Brain microvascular endothelial cell (primary cell): ENCODE results near the gene PRKD3.

Experiments
- DNase-seq: peaks from one replicate; pipeline ENCODE4 v3.0.0-alpha.2; 2020
- H3K27ac ChIP-seq: fragments of 250-450 bp; sonication (Bioruptor Pico); 2 replicates; pipeline ENCODE4 v1.5.1; 2020; ENCODE audit warnings: mild to moderate bottlenecking, moderate library complexity
- H3K27me3 ChIP-seq: fragments of 250-450 bp; sonication (Bioruptor Pico); replicated peaks from 2 replicates; pipeline ENCODE4 v1.5.1; 2020; ENCODE audit warnings: mild to moderate bottlenecking
- H3K36me3 ChIP-seq: fragments of 250-450 bp; sonication (Bioruptor Pico); replicated peaks from 2 replicates; pipeline ENCODE4 v1.5.1; 2020; ENCODE audit warnings: mild to moderate bottlenecking
- H3K4me3 ChIP-seq: 2 replicates; pipeline ENCODE4 v1.5.1; 2011; ENCODE audit warnings: low read depth, mild to moderate bottlenecking, control low read depth, low read length, moderate library complexity
- in situ Hi-C: cut with HindIII; loops from 2 replicates; pipeline ENCODE4 v1.10.0; 2017; ENCODE audit warnings: low sequenced_read_pairs, low pct_ligation_motif_present
- TF ChIP-seq, protein P1 (sequence below): IDR thresholded peaks from 2 replicates; pipeline ENCODE4 v1.5.1; 2011; ENCODE audit warnings: low read depth, mild to moderate bottlenecking, moderate library complexity, low read length, control low read depth, inconsistent platforms; ENCODE audit errors: missing control alignments

Gene PRKD3

GRCh38 chr2:37338933-37339332, 14.3 kb upstream of the PRKD3 start:
- no peaks in the 10 kb centered on the region for H3K36me3 ChIP-seq
- TF ChIP-seq, protein P1, sequence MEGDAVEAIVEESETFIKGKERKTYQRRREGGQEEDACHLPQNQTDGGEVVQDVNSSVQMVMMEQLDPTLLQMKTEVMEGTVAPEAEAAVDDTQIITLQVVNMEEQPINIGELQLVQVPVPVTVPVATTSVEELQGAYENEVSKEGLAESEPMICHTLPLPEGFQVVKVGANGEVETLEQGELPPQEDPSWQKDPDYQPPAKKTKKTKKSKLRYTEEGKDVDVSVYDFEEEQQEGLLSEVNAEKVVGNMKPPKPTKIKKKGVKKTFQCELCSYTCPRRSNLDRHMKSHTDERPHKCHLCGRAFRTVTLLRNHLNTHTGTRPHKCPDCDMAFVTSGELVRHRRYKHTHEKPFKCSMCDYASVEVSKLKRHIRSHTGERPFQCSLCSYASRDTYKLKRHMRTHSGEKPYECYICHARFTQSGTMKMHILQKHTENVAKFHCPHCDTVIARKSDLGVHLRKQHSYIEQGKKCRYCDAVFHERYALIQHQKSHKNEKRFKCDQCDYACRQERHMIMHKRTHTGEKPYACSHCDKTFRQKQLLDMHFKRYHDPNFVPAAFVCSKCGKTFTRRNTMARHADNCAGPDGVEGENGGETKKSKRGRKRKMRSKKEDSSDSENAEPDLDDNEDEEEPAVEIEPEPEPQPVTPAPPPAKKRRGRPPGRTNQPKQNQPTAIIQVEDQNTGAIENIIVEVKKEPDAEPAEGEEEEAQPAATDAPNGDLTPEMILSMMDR, result no peak
- DNase-seq, result no peak
- no peaks in the 10 kb centered on the region for H3K27me3 ChIP-seq
- H3K4me3 ChIP-seq, result no peak overlapping the region
- in situ Hi-C loops, result no loop called here
- H3K27ac ChIP-seq, result no peak overlapping the region

DNA sequence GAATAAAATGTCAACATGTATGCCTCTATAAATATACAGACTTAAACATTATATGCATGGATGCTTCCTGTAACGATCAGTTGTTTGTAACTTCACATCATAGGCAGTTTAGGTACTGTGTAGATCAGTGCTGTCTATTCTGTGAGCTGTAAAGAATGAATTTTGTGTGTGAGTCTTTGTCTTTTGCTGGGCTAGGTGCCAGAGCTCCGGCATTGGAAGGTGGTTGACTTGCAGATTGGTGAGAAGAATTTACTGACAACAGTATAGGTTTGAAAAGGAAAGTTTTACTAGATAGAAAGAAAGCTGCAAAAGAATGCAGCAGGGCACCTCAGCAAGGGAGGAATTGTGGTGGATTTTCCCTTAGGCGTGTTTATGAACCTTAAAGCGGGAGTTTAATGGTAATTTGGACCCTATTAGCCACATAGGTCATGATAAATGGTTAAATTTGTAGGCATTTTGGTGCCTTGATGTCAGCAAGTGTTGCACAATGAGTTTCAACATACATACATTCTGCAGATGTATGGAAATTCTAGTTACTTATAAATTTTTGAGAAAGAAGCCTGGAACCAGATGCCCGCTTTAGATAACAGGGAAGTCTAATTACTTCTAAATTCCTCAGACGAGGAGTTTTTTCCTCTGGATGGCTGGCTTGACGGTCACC, 13.1 kb upstream of the PRKD3 start:
- H3K27ac ChIP-seq, result no peak overlapping the region

DNA sequence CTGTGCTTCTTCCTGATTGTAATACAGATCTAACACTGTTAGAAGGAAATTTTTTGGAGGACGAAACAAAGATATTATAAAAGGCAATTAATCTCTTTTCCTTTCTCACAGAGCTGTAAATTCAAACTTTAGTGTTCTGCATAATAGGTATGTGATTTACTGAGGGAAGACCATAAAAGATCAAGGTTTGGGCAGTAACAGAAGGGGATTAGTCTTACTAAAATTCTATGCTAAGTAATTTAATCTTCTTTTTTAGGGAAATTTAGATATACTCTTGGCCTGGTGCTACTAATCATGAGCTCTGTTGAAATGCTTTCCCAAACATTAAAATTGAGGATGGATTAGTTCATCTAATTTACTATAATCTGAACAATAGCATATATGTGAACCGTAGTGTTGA, 11.0 kb upstream of the PRKD3 start:
- TF ChIP-seq, protein P1, result no peak
- H3K36me3 ChIP-seq, result no peaks in the 10 kb centered on the region
- H3K27me3 ChIP-seq, result no peaks in the 10 kb centered on the region
- H3K4me3 ChIP-seq, result no peak overlapping the region
- DNase-seq, result no peak
- in situ Hi-C loops, result no loop called here
- H3K27ac ChIP-seq, result no peak overlapping the region

More for the DNA sequence above, 13.1 kb upstream of the PRKD3 start:
- H3K4me3 ChIP-seq, result no peak overlapping the region
- H3K36me3 ChIP-seq, result no peaks in the 10 kb centered on the region
- in situ Hi-C loops, result no loop called here
- TF ChIP-seq, protein P1, result no peak
- H3K27me3 ChIP-seq, result no peaks in the 10 kb centered on the region
- no peak for DNase-seq

DNA sequence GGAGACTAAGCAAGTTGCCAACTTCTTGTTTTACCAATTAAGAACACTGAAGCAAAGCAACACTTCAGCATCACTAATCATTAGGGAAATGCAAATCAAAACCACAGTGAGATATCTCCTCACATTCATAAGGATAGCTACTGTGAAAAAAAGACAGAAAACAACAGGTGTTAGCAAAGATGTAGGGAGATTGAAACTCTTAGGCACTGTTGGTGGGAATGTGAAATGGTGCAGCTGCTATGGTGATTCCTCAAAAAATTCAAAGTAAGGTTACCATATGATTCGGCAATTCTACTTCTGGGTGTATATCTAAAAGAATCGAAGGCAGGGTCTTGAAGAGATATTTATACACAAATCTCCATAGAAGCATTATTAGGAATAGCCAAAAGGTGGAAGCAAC, 8.6 kb upstream of the PRKD3 start:
- in situ Hi-C loops, result no loop called here
- Histone ChIP-seq H3K4me3 (no peak overlapping the region), H3K27ac (no peak overlapping the region), H3K27me3 (no peaks in the 10 kb centered on the region), H3K36me3 (no peaks in the 10 kb centered on the region)
- TF ChIP-seq, protein P1, result no peak
- DNase-seq, result no peak

DNA sequence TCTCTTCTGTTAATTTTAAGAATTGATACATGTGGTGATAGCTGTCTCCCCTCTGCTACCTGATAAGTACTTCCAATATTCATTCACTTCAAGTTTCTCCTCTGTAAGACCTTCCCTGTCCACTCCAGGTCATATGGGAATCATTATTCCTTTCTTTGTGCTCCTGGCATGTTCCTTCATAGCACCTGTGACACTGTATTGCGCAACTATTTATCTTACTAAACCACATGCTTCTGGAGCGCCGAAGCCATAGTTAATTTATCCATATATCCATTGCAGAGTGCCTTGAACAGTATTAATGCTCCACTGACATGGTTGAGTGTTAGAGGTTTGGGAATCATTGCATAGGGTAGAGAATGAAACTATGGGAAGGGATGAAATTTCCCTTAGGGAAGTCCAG, 7.9 kb upstream of the PRKD3 start:
- no peak for DNase-seq
- Histone ChIP-seq H3K27ac (no peak overlapping the region), H3K36me3 (no peaks in the 10 kb centered on the region), H3K27me3 (no peaks in the 10 kb centered on the region), H3K4me3 (no peak overlapping the region)
- TF ChIP-seq, protein P1, result no peak
- in situ Hi-C loops, result no loop called here

DNA sequence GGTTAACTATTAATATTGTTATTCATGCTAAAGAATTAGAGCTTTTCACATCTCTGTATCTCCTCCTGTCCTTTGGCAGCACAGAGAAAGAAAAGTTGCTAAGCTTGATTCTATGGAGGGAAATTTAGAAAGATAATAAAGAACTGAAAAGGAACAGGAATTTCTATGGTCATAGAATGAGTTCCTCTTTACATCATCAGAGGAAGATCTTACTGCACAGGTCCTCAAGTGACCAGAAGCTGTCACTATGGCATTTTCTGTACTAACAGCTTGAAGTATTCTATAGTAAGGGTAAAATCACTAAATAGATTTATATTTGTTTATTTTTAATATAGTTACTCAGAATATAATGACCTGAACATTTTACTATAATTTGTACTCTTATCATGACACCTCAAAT, 6.0 kb upstream of the PRKD3 start:
- in situ Hi-C loops, result no loop called here
- Histone ChIP-seq H3K36me3 (no peaks in the 10 kb centered on the region), H3K4me3 (no peak overlapping the region), H3K27ac (no peak overlapping the region), H3K27me3 (no peaks in the 10 kb centered on the region)
- no peak for DNase-seq
- TF ChIP-seq, protein P1, result no peak
